Measurements from ENCODE around the gene STEAP3.

The STEAP3 gene

DNA sequence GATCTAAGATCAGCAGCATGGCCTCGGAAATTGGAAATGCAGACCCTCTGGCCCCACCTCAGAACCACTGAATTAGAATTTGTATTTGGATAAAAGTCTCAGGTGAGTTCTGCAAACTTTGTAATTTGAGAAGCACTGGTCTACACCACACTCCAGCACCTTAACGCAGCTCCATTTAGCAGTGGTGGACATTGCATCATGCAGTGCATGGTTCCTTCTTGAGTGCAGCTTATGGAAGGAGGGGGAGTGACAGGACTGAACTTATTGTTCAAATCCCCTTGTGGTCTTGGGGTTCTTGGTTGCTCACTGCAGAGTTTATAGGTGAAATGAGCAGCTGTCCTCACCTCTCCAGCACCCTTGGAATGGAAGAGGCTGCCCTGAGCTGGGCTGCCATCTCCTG is 17.4 kb upstream of the STEAP3 start:
- Histone ChIP-seq H3K4me1 (ENCODE audit: insufficient read depth, insufficient read length) (peaks cover 7% of the 10 kb centered on the region), H3K4me3 (ENCODE audit: insufficient read length, low read depth) (no peak overlapping the region), H3K27me3 (ENCODE audit: insufficient read depth, insufficient read length) (no peaks in the 10 kb centered on the region), H3K9ac (ENCODE audit: insufficient read length, low read depth) (no peak overlapping the region), H3K36me3 (ENCODE audit: insufficient read depth, insufficient read length, low read length) (no peaks in the 10 kb centered on the region), H3K9me3 (ENCODE audit: insufficient read depth, low read length) (no peaks in the 10 kb centered on the region)
- TF ChIP-seq ZNF274 (IDR thresholded peaks at IDR 0.05; ENCODE audit: low read depth, low read length) (no peak), YY1 (IDR thresholded peaks at IDR 0.05; ENCODE audit: insufficient read depth, insufficient read length) (no peak), SUZ12 (IDR thresholded peaks at IDR 0.05; ENCODE audit: extremely low read depth, insufficient read depth, insufficient read length) (no peak)
- no peak for DNase-seq (ENCODE audit: low read depth, low spot score)

DNA sequence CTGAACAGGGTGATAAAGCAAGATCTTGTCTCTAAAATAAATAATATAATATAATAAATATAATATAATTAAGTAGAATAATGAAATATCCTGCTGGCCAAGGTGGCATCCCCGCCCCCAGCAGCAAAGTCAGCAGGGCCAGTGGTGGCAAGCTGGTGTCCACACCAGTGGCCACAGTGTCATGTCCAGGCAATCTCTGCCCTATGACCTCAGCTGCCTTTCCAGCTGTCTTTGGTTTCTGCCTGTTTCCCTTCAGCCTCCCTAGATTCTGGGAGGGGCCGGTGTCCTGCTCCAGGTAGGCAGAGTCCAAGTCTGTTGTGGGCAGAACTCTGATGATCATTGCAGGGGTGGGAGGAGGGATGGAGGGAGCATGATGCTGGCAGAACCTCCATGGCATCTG is 16.2 kb upstream of the STEAP3 start:
- Histone ChIP-seq H3K27me3 (ENCODE audit: insufficient read depth, insufficient read length) (no peaks in the 10 kb centered on the region), H3K36me3 (ENCODE audit: insufficient read depth, insufficient read length, low read length) (no peaks in the 10 kb centered on the region), H3K9ac (ENCODE audit: insufficient read length, low read depth) (no peak overlapping the region), H3K4me1 (ENCODE audit: insufficient read depth, insufficient read length) (peaks cover 7% of the 10 kb centered on the region), H3K9me3 (ENCODE audit: insufficient read depth, low read length) (no peaks in the 10 kb centered on the region), H3K4me3 (ENCODE audit: insufficient read length, low read depth) (no peak overlapping the region)
- DNase-seq (ENCODE audit: low read depth, low spot score): no peak
- TF ChIP-seq ZNF274 (IDR thresholded peaks at IDR 0.05; ENCODE audit: low read depth, low read length): no peak
- TF ChIP-seq YY1 (IDR thresholded peaks at IDR 0.05; ENCODE audit: insufficient read depth, insufficient read length): no peak

DNA sequence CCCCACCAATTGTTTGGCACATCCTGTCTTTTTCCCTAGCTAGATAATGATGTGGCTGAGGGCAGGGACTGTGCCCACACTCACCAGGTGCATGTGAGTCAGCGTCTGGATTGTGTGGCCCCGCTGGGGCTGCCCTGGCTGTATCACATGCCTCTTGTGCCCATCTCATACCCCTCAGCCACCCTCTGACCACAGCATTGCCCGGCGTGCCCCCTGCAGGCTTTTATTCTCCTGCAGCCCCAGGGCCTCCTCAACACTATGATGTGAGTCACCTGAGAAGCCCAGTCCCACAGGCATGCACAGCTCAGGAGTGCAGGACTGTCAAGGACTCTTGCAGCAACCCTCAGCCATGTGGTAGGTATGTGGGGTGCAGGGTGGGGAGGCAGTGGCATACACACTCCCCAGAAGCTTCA is 14.8 kb upstream of the STEAP3 start:
- no peaks in the 10 kb centered on the region for H3K9me3 ChIP-seq (ENCODE audit: insufficient read depth, low read length)
- H3K4me3 ChIP-seq (ENCODE audit: insufficient read length, low read depth): no peak overlapping the region
- TF ChIP-seq SUZ12 (IDR thresholded peaks at IDR 0.05; ENCODE audit: extremely low read depth, insufficient read depth, insufficient read length): no peak
- no peak for TF ChIP-seq YY1 (IDR thresholded peaks at IDR 0.05; ENCODE audit: insufficient read depth, insufficient read length)
- no peak for TF ChIP-seq ZNF274 (IDR thresholded peaks at IDR 0.05; ENCODE audit: low read depth, low read length)
- peaks cover 7% of the 10 kb centered on the region for H3K4me1 ChIP-seq (ENCODE audit: insufficient read depth, insufficient read length)
- no peak for DNase-seq (ENCODE audit: low read depth, low spot score)
- H3K9ac ChIP-seq (ENCODE audit: insufficient read length, low read depth): no peak overlapping the region
- H3K36me3 ChIP-seq (ENCODE audit: insufficient read depth, insufficient read length, low read length): no peaks in the 10 kb centered on the region
- H3K27me3 ChIP-seq (ENCODE audit: insufficient read depth, insufficient read length): no peaks in the 10 kb centered on the region

DNA sequence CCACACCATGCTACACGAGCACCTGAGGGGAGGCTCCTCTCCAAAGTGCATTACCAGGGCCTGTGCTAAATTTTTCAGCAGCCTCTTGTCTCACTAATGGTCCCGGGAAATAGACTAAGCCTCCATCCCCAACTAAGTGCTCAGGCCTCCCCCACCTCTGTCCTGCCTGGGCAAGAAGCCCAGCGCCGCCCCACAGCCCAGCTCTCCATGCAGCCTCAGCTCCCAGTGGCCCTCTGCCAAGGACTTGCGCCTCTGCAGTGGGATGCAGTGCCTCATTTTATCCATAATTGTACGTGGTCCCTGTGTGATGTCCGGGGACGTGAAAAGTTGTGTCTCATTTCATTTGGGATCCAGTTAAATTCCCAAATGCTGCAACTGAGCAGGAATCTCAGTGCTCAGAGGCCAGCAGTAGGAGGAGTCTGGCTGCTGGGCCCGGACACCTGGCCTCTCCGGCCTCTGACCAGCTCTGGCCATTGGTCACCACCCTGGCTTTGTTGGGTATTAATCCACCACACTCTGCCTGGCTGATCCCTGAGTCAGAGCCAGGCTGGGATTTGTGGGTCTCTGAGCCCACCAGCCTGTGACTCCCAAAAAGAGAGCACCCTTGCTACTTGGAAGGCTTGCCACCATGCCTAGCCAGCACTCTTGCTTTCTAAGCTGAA is 11.4 kb upstream of the STEAP3 start:
- TF ChIP-seq SUZ12 (IDR thresholded peaks at IDR 0.05; ENCODE audit: extremely low read depth, insufficient read depth, insufficient read length): no peak
- TF ChIP-seq YY1 (IDR thresholded peaks at IDR 0.05; ENCODE audit: insufficient read depth, insufficient read length): no peak
- TF ChIP-seq ZNF274 (IDR thresholded peaks at IDR 0.05; ENCODE audit: low read depth, low read length): no peak
- DNase-seq (ENCODE audit: low read depth, low spot score): no peak

DNA sequence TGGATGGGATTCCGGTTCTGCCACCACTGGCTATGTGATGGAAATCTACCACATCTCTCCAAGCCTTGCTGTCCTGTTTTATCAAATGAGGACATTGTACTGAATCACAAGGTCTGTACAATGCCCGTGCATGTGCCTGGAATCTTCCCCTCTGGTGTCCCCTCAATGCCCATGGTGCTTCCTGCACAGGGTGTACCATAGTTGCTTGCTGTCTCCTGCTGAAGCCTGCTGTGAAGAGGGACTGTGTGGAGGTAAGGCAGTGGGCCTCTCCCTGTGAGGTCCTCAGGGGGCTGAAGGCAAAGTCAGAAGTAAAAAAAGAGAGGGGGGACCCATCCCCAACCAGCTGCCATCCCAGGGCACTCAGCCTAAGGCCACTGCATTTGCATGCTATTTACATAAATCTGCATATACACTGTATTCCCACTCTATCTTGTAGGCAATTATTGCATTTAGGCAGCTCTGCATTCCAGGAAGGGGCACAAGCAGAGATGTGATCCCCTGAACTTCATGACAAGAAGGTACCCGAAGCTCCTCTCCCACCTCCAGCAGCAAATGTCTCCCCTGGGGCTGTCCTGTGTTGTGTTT is 9.1 kb upstream of the STEAP3 start:
- no peaks in the 10 kb centered on the region for H3K27me3 ChIP-seq (ENCODE audit: insufficient read depth, insufficient read length)
- no peaks in the 10 kb centered on the region for H3K36me3 ChIP-seq (ENCODE audit: insufficient read depth, insufficient read length, low read length)
- no peaks in the 10 kb centered on the region for H3K9me3 ChIP-seq (ENCODE audit: insufficient read depth, low read length)
- TF ChIP-seq YY1 (IDR thresholded peaks at IDR 0.05; ENCODE audit: insufficient read depth, insufficient read length): no peak
- TF ChIP-seq SUZ12 (IDR thresholded peaks at IDR 0.05; ENCODE audit: extremely low read depth, insufficient read depth, insufficient read length): no peak
- TF ChIP-seq ZNF274 (IDR thresholded peaks at IDR 0.05; ENCODE audit: low read depth, low read length): no peak
- DNase-seq (ENCODE audit: low read depth, low spot score): no peak
- H3K9ac ChIP-seq (ENCODE audit: insufficient read length, low read depth): no peak overlapping the region
- peaks cover 9% of the 10 kb centered on the region for H3K4me1 ChIP-seq (ENCODE audit: insufficient read depth, insufficient read length)
- no peak overlapping the region for H3K4me3 ChIP-seq (ENCODE audit: insufficient read length, low read depth)

More for the DNA sequence above, 11.4 kb upstream of the STEAP3 start:
- Histone ChIP-seq H3K4me1 (ENCODE audit: insufficient read depth, insufficient read length) (peaks cover 5% of the 10 kb centered on the region), H3K27me3 (ENCODE audit: insufficient read depth, insufficient read length) (no peaks in the 10 kb centered on the region), H3K4me3 (ENCODE audit: insufficient read length, low read depth) (no peak overlapping the region), H3K36me3 (ENCODE audit: insufficient read depth, insufficient read length, low read length) (no peaks in the 10 kb centered on the region), H3K9me3 (ENCODE audit: insufficient read depth, low read length) (no peaks in the 10 kb centered on the region), H3K9ac (ENCODE audit: insufficient read length, low read depth) (no peak overlapping the region)

- Histone ChIP-seq H3K4me3 (ENCODE audit: insufficient read length, low read depth) (no peak overlapping the region), H3K9me3 (ENCODE audit: insufficient read depth, low read length) (no peaks in the 10 kb centered on the region), H3K9ac (ENCODE audit: insufficient read length, low read depth) (no peak overlapping the region), H3K27me3 (ENCODE audit: insufficient read depth, insufficient read length) (no peaks in the 10 kb centered on the region), H3K36me3 (ENCODE audit: insufficient read depth, insufficient read length, low read length) (no peaks in the 10 kb centered on the region), H3K4me1 (ENCODE audit: insufficient read depth, insufficient read length) (peaks cover 12% of the 10 kb centered on the region)
- DNase-seq (ENCODE audit: low read depth, low spot score): no peak
- TF ChIP-seq ZNF274 (IDR thresholded peaks at IDR 0.05; ENCODE audit: low read depth, low read length) (no peak), SUZ12 (IDR thresholded peaks at IDR 0.05; ENCODE audit: extremely low read depth, insufficient read depth, insufficient read length) (no peak), YY1 (IDR thresholded peaks at IDR 0.05; ENCODE audit: insufficient read depth, insufficient read length) (no peak)
Observed at GRCh38 chr2:119216994-119217393, 6.6 kb upstream of the STEAP3 start.

DNA sequence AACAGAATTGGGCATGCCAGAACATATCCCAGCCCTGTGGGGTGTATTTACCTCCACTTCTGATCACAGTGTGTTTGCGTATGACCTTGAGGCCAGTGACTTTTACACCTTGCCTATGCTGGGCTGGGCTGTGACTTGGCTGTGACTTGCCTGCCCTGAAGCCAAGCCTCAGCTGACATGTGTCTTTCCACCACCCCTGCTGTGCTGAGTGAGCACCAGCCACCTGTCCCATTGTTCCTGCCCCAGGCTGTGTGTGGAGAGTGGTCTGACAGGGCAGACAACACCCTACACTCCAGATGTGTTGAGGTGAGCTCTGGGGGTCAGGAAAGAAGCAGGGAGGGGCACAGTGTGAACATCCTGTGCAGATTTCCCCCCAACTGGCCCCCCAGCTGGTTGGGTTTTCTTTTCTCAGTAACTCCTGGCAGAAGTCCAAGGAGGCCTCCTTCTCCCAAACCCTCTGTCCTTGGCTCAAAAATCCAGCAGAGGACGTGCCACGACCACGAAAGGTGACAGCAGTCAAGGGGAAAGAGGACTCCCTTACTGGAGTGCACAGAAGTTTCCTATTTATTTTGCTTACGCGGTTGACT is 5.1 kb upstream of the STEAP3 start:
- no peak overlapping the region for H3K9ac ChIP-seq (ENCODE audit: insufficient read length, low read depth)
- DNase-seq (ENCODE audit: low read depth, low spot score): no peak
- H3K4me1 ChIP-seq (ENCODE audit: insufficient read depth, insufficient read length): peaks cover 20% of the 10 kb centered on the region
- H3K36me3 ChIP-seq (ENCODE audit: insufficient read depth, insufficient read length, low read length): no peaks in the 10 kb centered on the region
- H3K9me3 ChIP-seq (ENCODE audit: insufficient read depth, low read length): no peaks in the 10 kb centered on the region
- no peak for TF ChIP-seq YY1 (IDR thresholded peaks at IDR 0.05; ENCODE audit: insufficient read depth, insufficient read length)
- no peak for TF ChIP-seq ZNF274 (IDR thresholded peaks at IDR 0.05; ENCODE audit: low read depth, low read length)
- TF ChIP-seq SUZ12 (IDR thresholded peaks at IDR 0.05; ENCODE audit: extremely low read depth, insufficient read depth, insufficient read length): no peak
- no peaks in the 10 kb centered on the region for H3K27me3 ChIP-seq (ENCODE audit: insufficient read depth, insufficient read length)
- H3K4me3 ChIP-seq (ENCODE audit: insufficient read length, low read depth): no peak overlapping the region

Measured in NT2/D1 (cell line).